ENCODE measurements around the gene PSMA3.

Gene PSMA3

DNA sequence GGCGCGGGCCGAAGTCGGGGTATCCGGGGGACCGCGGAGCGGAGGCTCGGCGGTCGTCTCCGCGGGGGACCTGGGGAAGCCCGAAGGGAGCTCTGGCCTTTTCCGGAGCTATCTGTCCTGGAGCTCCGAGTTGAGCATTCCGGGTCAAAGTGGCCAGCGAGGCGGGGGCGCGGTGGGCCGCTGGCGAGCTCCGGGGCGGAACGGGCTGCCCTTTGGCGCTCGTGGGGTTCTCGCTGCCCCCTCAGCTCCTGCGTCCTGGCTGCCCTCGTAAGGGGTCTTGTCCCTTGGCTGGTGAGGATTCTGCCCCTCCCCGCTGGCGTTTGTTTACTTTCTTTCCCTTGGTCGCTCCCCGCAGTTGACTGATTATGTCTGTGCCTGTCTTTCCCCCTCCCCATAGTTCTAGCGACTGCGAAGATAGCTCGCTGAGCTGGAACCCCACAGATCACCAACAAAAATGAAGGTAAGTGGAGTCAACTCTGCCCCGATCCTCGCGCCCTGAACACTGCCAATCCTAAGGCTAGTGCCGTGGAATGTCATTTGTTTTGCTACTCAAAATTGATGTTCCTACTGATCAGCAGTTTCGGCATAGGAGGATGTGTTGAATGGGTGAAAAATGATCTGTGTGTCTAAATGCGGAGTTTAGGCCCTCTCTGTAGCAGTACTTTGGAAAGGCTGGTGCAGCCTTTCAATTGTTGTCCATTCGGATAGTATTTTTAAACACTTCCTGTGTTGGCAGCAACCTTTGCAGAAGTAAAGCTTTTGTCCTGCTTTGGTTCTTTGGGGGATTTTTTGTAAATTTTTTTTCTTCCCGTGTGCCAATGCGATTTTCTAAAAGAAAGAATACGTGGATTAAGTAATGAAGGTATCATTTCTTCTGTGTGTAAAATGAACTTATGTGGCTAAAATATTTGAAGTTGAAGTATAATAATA is 55.0 kb downstream of the PSMA3 start:
- peak; percentile 54 for DNase-seq

DNA sequence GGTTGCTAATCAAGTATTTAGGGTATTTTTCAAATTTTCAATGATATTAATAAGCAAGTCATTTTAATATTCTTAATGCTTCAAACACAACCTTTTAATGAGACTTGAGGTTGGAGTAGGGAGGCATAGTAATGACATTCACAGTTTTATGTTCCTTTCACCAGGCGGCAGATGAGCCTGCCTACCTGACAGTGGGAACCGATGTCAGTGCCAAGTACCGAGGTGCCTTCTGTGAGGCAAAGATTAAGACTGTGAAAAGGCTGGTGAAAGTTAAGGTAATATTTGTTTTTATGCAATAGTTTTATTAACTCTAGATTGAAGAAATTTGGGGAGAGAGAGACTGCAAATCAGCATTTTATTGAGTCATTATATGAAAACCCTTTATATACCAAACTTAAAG is 56.8 kb downstream of the PSMA3 start:
- no peak for DNase-seq

- no peak for DNase-seq
Measured at GRCh38 chr14:58305730-58306129, 61.1 kb downstream of the PSMA3 start.

GRCh38 chr14:58307597-58308316 is 63.1 kb downstream of the PSMA3 start:
- DNase-seq: no peak

DNA sequence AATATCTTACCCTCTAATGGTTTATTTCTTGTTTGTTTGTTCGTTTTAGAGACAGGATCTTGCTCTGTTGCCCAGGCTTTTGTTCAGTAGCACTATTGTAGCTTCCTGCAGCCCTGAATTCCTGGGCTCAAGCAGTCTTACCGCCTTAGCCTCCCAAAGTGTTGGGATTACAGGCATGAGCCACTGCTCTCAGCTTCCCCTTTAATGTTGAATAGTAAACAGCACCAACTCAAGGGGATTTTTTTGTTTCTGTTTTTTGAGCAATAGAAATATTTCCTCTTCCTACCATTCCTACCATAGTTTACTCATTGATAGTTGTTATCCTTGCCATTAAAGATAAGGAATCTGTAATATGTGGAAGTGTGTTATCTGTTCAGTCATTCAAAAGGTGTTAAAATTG is 64.4 kb downstream of the PSMA3 start:
- no peak for DNase-seq

DNA sequence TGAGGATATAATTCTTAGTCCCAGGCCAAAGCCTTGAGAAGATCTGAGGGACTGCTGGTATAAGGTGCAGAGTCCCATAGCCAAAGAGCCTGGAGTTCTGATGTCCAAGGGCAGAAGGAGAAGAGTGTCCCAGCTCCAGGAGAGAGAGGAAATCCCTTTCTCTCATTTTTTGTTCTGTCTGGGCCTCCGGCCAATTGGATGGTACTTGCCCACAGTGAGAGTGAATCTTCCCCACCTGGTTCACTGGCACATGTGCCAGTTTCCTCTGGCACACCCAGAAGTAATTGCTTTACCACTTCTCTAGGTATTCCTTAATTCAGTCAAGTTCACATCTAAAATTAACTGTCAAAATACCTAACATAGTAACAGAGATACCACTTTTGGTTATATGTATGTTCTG is 69.1 kb downstream of the PSMA3 start:
- no peak for DNase-seq

DNA sequence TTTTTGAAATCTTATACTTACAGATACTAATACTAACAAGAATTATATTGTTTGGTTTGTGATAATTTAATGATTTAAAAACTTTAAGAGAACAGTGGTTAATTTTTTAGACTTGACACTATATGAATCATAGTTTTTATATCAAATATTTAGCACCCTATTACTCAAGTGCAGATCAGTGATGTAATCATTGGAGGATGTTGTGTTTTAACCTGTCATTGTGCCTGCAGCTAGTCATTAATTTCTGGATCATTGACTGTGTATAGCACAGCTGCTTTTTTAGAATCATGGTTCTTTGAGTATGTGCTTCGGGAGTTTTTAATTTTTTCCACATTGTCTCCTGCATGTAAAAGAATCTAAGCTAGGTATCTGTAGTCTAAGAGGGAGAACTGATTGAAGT is 71.0 kb downstream of the PSMA3 start:
- DNase-seq: peak; percentile 77

Data from NCI-H69 (cell line).